Stimulated activated CD8-positive, alpha-beta memory T cell treated with anti-CD3 and anti-CD28 coated beads, Interleukin-15, amount 100 ng/mL, for 24 hours (primary cell): ENCODE data around the gene ANKRD23.
"Not testable (repeated sequence)": the region's sequence is repeated elsewhere in the genome, so short reads cannot be mapped to it uniquely, and the experiment has no call there.

Source experiments
- DNase-seq: peaks from one replicate; pipeline ENCODE4 v3.0.0-alpha.2; 2020; ENCODE audit warnings: low read depth

ANKRD23 gene

GRCh38 chr2:96843538-96844268 is at the start of gene ANKRD23:
ANKRD23 (minus strand) TSS chr2:96844021; CDS start chr2:96843992, 29 bp downstream.
- DNase-seq: no peak

- DNase-seq: no peak
Observed at GRCh38 chr2:96891591-96892333, 47.9 kb upstream of the ANKRD23 start.

- DNase-seq: no peak
Observed at GRCh38 chr2:96890726-96891385, 47.0 kb upstream of the ANKRD23 start.

DNA sequence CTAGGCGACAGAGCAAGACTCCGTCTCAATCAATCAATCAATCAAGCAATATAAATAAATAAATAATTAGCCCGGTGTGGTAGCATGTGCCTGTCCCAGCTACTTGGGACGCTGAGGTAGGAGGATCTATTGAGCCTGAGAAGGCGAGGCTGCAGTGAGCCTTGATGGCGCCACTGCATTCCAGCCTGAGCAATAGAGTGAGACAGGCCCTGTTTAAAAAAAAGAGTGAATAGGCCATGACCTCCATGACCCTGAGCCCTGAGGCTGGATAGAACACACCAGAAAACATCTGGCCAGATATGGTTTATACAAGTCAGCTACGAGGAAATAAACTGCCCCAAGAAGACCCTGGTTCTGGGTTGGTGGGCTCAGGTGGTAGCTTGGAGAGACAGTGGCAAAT is 46.4 kb upstream of the ANKRD23 start:
- no peak for DNase-seq

DNA sequence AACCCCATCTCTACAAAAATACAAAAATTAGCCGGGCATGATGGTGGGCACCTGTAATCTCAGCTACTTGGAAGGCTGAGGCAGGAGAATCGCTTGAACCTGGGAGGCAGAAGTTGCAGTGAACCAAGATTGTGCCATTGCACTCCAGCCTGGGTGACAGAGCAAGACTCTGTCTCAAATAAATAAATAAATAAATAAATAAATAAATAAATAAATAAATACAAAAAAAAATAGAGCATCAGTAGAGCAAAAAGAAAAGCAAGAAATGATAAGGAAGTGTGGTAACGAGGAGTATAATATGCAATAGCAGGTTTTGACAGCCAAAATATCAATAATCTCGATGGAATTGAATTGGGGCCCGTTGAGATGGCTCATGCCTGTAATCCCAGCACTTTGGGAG is 45.7 kb upstream of the ANKRD23 start:
- DNase-seq: not testable (repeated sequence)

GRCh38 chr2:96888072-96889011 is 44.5 kb upstream of the ANKRD23 start:
- no peak for DNase-seq

- DNase-seq: no peak
Observed at GRCh38 chr2:96887493-96888012, 43.7 kb upstream of the ANKRD23 start.

DNA sequence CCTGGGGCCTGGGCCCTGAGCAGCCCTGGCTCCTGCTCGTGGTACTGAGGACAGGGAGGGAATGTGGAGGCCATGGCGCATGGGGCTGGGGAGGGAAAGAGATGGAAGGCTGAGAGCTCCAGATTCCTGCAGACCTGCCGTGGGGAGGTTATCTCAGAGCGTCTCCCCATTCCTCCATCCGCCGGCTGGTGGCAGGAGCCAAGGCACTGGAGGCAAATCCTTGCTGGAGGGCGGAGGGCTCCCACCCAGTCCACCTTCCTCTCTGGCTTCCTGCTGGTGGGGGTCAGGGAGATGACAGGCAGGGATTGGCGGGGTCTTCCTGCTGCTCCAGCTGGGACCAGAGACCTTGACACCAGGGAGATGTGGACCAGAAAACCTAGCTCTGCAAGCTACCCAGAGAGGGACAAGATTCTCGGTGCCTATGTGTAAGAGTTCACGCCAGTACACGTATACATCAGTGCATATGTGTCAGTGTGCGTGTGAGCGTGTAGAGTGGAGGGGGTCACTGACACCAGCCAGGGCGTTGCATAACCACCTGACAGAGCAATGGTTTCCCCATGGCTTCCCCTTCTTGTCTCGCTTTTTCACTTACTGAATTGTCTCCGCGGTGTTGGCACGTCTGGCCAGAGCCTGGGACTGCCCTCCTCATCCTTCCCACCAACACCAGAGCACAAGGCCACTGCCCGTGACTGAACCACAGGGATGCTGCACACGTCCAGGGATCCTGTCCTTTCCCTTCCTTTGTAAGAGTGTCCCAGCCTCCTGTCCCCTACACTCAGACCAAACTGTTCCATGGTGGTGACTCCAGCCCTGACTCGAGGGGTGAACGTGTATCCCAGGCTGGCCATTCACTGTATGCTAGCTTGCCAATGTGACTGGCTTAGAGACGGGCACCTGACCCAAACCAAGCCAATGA is 41.9 kb upstream of the ANKRD23 start:
- DNase-seq: no peak

- DNase-seq: no peak
Observed at GRCh38 chr2:96884299-96885094, 40.7 kb upstream of the ANKRD23 start.

GRCh38 chr2:96883306-96883705 is 39.5 kb upstream of the ANKRD23 start:
- no peak for DNase-seq

DNA sequence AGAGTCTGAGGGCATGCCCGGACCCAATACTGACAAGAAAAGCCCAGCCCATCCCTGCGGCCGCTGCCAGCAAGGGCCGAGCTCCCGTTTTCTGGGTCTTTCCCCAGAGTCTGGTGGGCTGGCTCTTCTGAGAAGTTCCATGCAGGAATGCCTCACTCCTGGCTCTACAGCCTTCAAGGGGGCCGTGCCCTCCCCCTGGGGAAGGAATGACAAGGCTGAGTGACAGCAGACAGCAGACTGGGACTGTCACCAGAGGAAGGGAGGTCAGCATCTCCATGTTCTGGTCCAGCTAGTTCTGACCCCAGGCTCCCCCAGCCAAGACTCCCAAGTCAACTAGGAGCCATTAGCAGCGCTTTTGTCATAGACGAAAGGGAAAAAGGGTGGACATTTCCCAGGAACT is 39.1 kb upstream of the ANKRD23 start:
- no peak for DNase-seq

DNA sequence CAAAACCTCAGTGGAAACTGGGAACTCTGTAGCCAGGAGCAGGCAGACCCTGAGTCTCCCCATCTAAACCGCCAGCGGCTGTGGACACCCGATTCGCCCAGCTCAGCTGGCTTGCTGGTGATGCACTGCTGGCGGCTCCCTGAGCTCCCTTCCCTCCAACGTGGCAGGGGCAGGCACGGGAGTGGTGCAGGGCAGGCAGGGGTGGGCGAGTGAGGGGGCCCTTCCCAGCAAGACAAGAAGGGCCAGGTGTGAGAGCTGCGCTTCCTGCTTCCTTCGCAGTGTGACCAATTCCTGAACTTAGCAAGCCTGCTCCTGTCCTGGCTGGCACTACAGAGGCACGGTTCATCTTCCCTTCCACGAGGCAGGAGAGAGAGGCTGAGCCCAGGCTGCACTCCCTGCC is 38.4 kb upstream of the ANKRD23 start:
- DNase-seq: no peak

GRCh38 chr2:96881349-96882195 is 37.8 kb upstream of the ANKRD23 start:
- DNase-seq: no peak

GRCh38 chr2:96880891-96881273 is 37.1 kb upstream of the ANKRD23 start:
- DNase-seq: no peak

DNA sequence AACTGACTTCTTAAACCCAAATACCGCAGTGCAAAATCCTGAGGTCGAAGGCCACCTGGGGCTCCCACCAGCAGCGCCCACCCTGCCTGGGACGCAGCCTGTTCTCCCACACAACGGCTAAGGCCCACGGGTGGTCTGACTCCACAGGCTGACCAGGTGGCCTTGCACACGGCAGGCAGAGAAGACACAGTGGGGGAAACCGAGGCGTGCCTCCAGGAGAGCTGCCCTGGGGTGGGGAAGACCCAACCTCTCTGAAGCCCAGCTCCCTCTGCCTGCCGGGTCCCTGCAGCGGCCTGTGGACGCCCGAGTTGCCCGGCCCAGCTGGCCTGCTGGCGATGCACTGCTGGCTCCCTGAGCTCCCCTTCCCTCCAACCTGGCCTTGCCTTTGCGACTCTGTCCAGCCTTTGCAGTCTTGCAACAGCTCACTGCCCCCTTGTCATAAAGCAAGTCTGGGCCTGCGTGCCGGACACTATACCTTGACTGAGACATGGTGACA is 35.8 kb upstream of the ANKRD23 start:
- DNase-seq: no peak

DNA sequence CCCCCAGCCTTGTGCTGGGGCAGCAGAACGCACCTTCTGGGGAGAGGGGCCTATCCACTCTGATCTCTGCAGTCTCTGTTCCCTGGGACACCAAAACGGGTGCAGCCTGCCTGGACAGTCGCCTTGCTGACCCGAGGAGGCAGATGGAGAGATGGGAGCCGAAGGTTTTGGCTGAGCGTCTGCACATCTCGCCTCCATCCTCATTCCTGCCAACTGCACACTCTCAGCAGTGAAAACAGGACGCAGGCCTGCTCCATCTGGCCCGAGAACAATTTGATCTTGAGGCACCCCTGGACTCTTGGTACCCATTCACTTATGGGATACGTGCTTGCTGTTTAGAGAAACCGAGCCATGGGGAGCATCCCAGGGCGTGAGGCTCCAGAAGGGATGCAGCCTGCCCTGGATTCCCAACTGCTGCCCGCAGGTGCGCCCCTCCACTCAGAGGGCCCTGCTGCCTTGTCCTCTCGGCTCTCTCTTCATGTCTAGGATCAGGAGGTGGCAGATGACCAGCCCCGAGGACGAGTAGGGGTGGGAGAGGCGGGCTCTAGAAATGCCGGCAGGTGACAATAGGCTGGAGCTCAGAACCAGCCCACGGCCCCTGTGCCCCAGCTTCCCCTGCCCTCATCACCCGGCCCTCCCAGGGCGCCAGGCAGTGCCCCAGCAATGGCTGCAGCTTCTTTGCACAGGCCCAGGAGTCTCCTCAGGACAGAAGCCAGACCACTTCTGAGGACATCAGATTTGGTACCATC is 35.1 kb upstream of the ANKRD23 start:
- DNase-seq: no peak

- no peak for DNase-seq
Observed at GRCh38 chr2:96878171-96878570, 34.4 kb upstream of the ANKRD23 start.

- no peak for DNase-seq
Observed at GRCh38 chr2:96877631-96878092, 33.8 kb upstream of the ANKRD23 start.
